ENCODE measurements around the gene EP300.

Gene EP300

GRCh38 chr22:41217553-41218157 lies 125.3 kb downstream of the EP300 start:
- H3K27me3 ChIP-seq = no peaks in the 10 kb centered on the region
- H3K9ac ChIP-seq = peak overlapping the region; percentile 61
- no peaks in the 10 kb centered on the region for H4K20me1 ChIP-seq
- peak overlapping the region; percentile 79 for H3K4me2 ChIP-seq
- peaks cover 81% of the 10 kb centered on the region for H3K36me3 ChIP-seq
- H3K9me3 ChIP-seq = peaks cover 34% of the 10 kb centered on the region
- TF ChIP-seq Cebpa-rat (IDR thresholded peaks at IDR 0.05) = no peak
- peaks cover 24% of the 10 kb centered on the region for H3K4me1 ChIP-seq
- H3K27ac ChIP-seq = peak overlapping the region; percentile 78
- H3K4me3 ChIP-seq = peak overlapping the region; percentile 3

GRCh38 chr22:41222846-41223507 lies 130.6 kb downstream of the EP300 start:
- Histone ChIP-seq H3K4me1 (peaks cover 3% of the 10 kb centered on the region), H3K9me3 (no peaks in the 10 kb centered on the region), H4K20me1 (no peaks in the 10 kb centered on the region), H3K9ac (no peak overlapping the region), H3K4me2 (no peak overlapping the region), H3K27me3 (no peaks in the 10 kb centered on the region), H3K36me3 (peaks cover 95% of the 10 kb centered on the region), H3K4me3 (no peak overlapping the region), H3K27ac (no peak overlapping the region)
- TF ChIP-seq Cebpa-rat (IDR thresholded peaks at IDR 0.05) = no peak

GRCh38 chr22:41223535-41223934 lies 131.1 kb downstream of the EP300 start:
- no peak overlapping the region for H3K9ac ChIP-seq
- TF ChIP-seq Cebpa-rat (IDR thresholded peaks at IDR 0.05) = no peak
- no peak overlapping the region for H3K4me2 ChIP-seq
- H3K27ac ChIP-seq = no peak overlapping the region
- no peaks in the 10 kb centered on the region for H3K27me3 ChIP-seq
- H3K4me1 ChIP-seq = no peaks in the 10 kb centered on the region
- peaks cover 99% of the 10 kb centered on the region for H3K36me3 ChIP-seq
- H4K20me1 ChIP-seq = no peaks in the 10 kb centered on the region
- H3K9me3 ChIP-seq = no peaks in the 10 kb centered on the region
- H3K4me3 ChIP-seq = no peak overlapping the region

- no peaks in the 10 kb centered on the region for H4K20me1 ChIP-seq
- no peak overlapping the region for H3K27ac ChIP-seq
- peaks cover 90% of the 10 kb centered on the region for H3K36me3 ChIP-seq
- peaks cover 8% of the 10 kb centered on the region; the same call in 1 of the 2 replicates for H3K4me1 ChIP-seq
- H3K4me3 ChIP-seq = no peak overlapping the region
- no peaks in the 10 kb centered on the region for H3K27me3 ChIP-seq
- no peak overlapping the region for H3K9ac ChIP-seq
- no peak overlapping the region for H3K4me2 ChIP-seq
- no peak for TF ChIP-seq Cebpa-rat (IDR thresholded peaks at IDR 0.05)
- H3K9me3 ChIP-seq = no peaks in the 10 kb centered on the region
These were observed 134.6 kb downstream of the EP300 start for GRCh38 chr22:41226723-41227655.

- Histone ChIP-seq H3K4me2 (no peak overlapping the region), H4K20me1 (no peaks in the 10 kb centered on the region), H3K27ac (no peak overlapping the region), H3K4me1 (peaks cover 8% of the 10 kb centered on the region; the same call in 1 of the 2 replicates), H3K4me3 (no peak overlapping the region), H3K9ac (no peak overlapping the region), H3K36me3 (peaks cover 67% of the 10 kb centered on the region), H3K9me3 (no peaks in the 10 kb centered on the region), H3K27me3 (no peaks in the 10 kb centered on the region)
- no peak for TF ChIP-seq Cebpa-rat (IDR thresholded peaks at IDR 0.05)
These were observed 136.8 kb downstream of the EP300 start for GRCh38 chr22:41229215-41229614.
